ENCODE results near the gene PARP9.
"Not testable (repeated sequence)": the region's sequence is repeated elsewhere in the genome, so short reads cannot be mapped to it uniquely, and the experiment has no call there.

Gene PARP9

GRCh38 chr3:122506450-122506849, 57.6 kb downstream of the PARP9 start:
- TF ChIP-seq CTCF (IDR thresholded peaks at IDR 0.05; ENCODE audit: low read length, missing control alignments) = no peak
- no peak overlapping the region for H3K4me3 ChIP-seq (replicated peaks; ENCODE audit: low read depth, low read length)
- no peak for DNase-seq (ENCODE audit: low read depth)

- no peak for TF ChIP-seq CTCF (IDR thresholded peaks at IDR 0.05; ENCODE audit: low read length, missing control alignments)
- no peak for DNase-seq (ENCODE audit: low read depth)
- no peak overlapping the region for H3K4me3 ChIP-seq (replicated peaks; ENCODE audit: low read depth, low read length)
These were observed 58.4 kb downstream of the PARP9 start for GRCh38 chr3:122505676-122506075.

GRCh38 chr3:122502941-122503340, 61.2 kb downstream of the PARP9 start:
- no peak for DNase-seq (ENCODE audit: low read depth)
- no peak overlapping the region for H3K4me3 ChIP-seq (replicated peaks; ENCODE audit: low read depth, low read length)
- TF ChIP-seq CTCF (IDR thresholded peaks at IDR 0.05; ENCODE audit: low read length, missing control alignments) = no peak

GRCh38 chr3:122502139-122502538, 62.0 kb downstream of the PARP9 start:
- no peak for DNase-seq (ENCODE audit: low read depth)
- no peak overlapping the region for H3K4me3 ChIP-seq (replicated peaks; ENCODE audit: low read depth, low read length)
- no peak for TF ChIP-seq CTCF (IDR thresholded peaks at IDR 0.05; ENCODE audit: low read length, missing control alignments)

- DNase-seq (ENCODE audit: low read depth); H3K4me3 ChIP-seq (replicated peaks; ENCODE audit: low read depth, low read length): not testable (repeated sequence)
These were observed 63.1 kb downstream of the PARP9 start for GRCh38 chr3:122500964-122501363.

GRCh38 chr3:122498152-122498551, 65.9 kb downstream of the PARP9 start:
- DNase-seq (ENCODE audit: low read depth) = no peak
- TF ChIP-seq CTCF (IDR thresholded peaks at IDR 0.05; ENCODE audit: low read length, missing control alignments) = no peak
- no peak overlapping the region for H3K4me3 ChIP-seq (replicated peaks; ENCODE audit: low read depth, low read length)

- no peak for TF ChIP-seq CTCF (IDR thresholded peaks at IDR 0.05; ENCODE audit: low read length, missing control alignments)
- DNase-seq (ENCODE audit: low read depth) = peak; percentile 84
- no peak overlapping the region for H3K4me3 ChIP-seq (replicated peaks; ENCODE audit: low read depth, low read length)
These were observed 66.7 kb downstream of the PARP9 start for GRCh38 chr3:122497425-122497824.

- DNase-seq (ENCODE audit: low read depth) = no peak
- H3K4me3 ChIP-seq (replicated peaks; ENCODE audit: low read depth, low read length) = no peak overlapping the region
- TF ChIP-seq CTCF (IDR thresholded peaks at IDR 0.05; ENCODE audit: low read length, missing control alignments) = no peak
These were observed 67.6 kb downstream of the PARP9 start for GRCh38 chr3:122496508-122496907.
